ENCODE measurements around the gene ENDOV. TPM values are rescaled to one million over a fixed set of nuclear protein-coding genes. Genes with fewer than 3 reads are reported as not detected.
"Not testable (repeated sequence)": the region's sequence is repeated elsewhere in the genome, so short reads cannot be mapped to it uniquely, and the experiment has no call there.

Gene ENDOV
- total RNA-seq, 2 donors from 2014 or later = 8.3 to 17.5 TPM

DNA sequence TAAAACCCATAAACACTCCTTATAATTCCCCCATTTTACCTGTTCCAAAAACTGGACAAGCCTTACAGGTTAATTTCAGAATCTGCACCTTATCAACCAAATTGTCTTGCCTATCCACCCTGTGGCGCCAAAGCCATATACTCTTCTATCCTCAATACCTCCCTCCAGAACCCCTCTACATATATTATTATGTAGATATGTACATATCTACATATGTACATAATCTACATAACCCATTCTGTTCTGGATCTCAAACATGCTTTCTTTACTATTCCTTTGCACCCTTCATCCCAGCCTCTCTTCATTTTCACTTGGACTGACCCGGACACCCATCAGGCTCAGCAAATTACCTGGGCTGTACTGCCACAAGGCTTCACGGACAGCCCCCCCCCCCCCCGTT lies 12.0 kb upstream of the ENDOV start:
- intact Hi-C loops (cut with DNase I) = no loop called here
- Histone ChIP-seq H3K9me3 (no peaks in the 10 kb centered on the region), H3K4me1 (no peaks in the 10 kb centered on the region), H3K27me3 (no peaks in the 10 kb centered on the region), H3K36me3 (replicated peaks in 1 of 2; ENCODE audit: insufficient read depth in 1 of 2, low read depth in 2 of 2) (no peaks in the 10 kb centered on the region), H3K27ac (no peak overlapping the region), H3K4me3 (no peak overlapping the region)
- no peak for ATAC-seq
- TF ChIP-seq POLR2A (IDR thresholded peaks at IDR 0.05) (no peak), CTCF (IDR thresholded peaks at IDR 0.05) (no peak)
- no peak for DNase-seq
- 93 to 97% methylated on average over 4 of the region's 4 CpGs for WGBS, 2 donors

DNA sequence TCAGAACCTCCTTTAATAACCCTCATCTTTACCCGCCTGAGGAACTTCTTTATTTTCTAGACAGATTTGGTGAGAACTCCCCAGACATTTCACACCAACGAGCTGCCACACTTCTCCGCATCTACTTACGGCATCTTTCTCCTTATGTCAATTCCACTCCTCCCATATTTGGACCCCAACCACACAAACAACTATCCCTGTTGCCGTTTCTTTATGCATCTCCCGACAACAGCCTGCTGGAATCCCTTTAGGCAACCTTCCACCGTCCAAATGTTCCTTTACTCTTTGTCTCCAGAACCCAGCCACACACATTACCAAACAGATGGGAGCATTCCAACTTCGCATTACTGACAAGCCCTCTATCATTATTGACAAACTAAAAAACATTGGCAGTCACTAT lies 8.8 kb upstream of the ENDOV start:
- intact Hi-C loops (cut with DNase I) = no loop called here
- Histone ChIP-seq H3K4me1 (peaks cover 7% of the 10 kb centered on the region), H3K27me3 (no peaks in the 10 kb centered on the region), H3K36me3 (replicated peaks in 1 of 2; ENCODE audit: insufficient read depth in 1 of 2, low read depth in 2 of 2) (no peaks in the 10 kb centered on the region), H3K27ac (no peak overlapping the region), H3K9me3 (no peaks in the 10 kb centered on the region), H3K4me3 (no peak overlapping the region)
- no peak for TF ChIP-seq POLR2A (IDR thresholded peaks at IDR 0.05)
- no peak for TF ChIP-seq CTCF (IDR thresholded peaks at IDR 0.05)
- DNase-seq = no peak
- ATAC-seq = no peak
- WGBS, 2 donors = 86% methylated on average over 8 of the region's 8 CpGs

- H3K36me3 ChIP-seq (replicated peaks in 1 of 2; ENCODE audit: insufficient read depth in 1 of 2, low read depth in 2 of 2); H3K9me3 ChIP-seq; H3K27ac ChIP-seq; intact Hi-C loops (cut with DNase I); ATAC-seq; H3K27me3 ChIP-seq; H3K4me3 ChIP-seq; H3K4me1 ChIP-seq: not testable (repeated sequence)
- DNase-seq = peak in 2 of 4 donors; percentile 13 to 27
- 58 to 85% methylated on average over 5 of the region's 5 CpGs for WGBS, 2 donors
Observed at GRCh38 chr17:80407917-80408316, 7.0 kb upstream of the ENDOV start.

- ATAC-seq = no peak
- DNase-seq = peak; percentile 32 to 66 (median 45)
- Histone ChIP-seq H3K27ac (no peak overlapping the region), H3K4me1 (peaks cover 14% of the 10 kb centered on the region), H3K9me3 (no peaks in the 10 kb centered on the region), H3K4me3 (no peak overlapping the region), H3K27me3 (no peaks in the 10 kb centered on the region), H3K36me3 (replicated peaks in 1 of 2; ENCODE audit: insufficient read depth in 1 of 2, low read depth in 2 of 2) (no peaks in the 10 kb centered on the region)
- no peak for TF ChIP-seq POLR2A (IDR thresholded peaks at IDR 0.05)
- TF ChIP-seq CTCF (IDR thresholded peaks at IDR 0.05) = no peak
- intact Hi-C loops (cut with DNase I) = no loop called here
- WGBS, 2 donors = 2% methylated on average over 6 of the region's 6 CpGs
Observed at GRCh38 chr17:80408872-80409271, 6.1 kb upstream of the ENDOV start.

GRCh38 chr17:80409626-80410025 lies 5.3 kb upstream of the ENDOV start:
- ATAC-seq = no peak

GRCh38 chr17:80410441-80411087 lies 4.4 kb upstream of the ENDOV start:
- H3K27ac ChIP-seq; intact Hi-C loops (cut with DNase I); DNase-seq; H3K36me3 ChIP-seq (replicated peaks in 1 of 2; ENCODE audit: insufficient read depth in 1 of 2, low read depth in 2 of 2); H3K27me3 ChIP-seq; H3K4me3 ChIP-seq; H3K9me3 ChIP-seq; ATAC-seq: not testable (repeated sequence)
- 67 to 68% methylated on average over 11 to 16 of the region's 16 CpGs for WGBS, 2 donors
- H3K4me1 ChIP-seq = peaks cover 23% of the 10 kb centered on the region

More at GRCh38 chr17:80409626-80410025, 5.3 kb upstream of the ENDOV start:
- TF ChIP-seq CTCF (IDR thresholded peaks at IDR 0.05) (no peak), POLR2A (IDR thresholded peaks at IDR 0.05) (no peak)
- no peak overlapping the region for H3K27ac ChIP-seq
- H3K27me3 ChIP-seq = no peaks in the 10 kb centered on the region
- intact Hi-C loops (cut with DNase I) = no loop called here
- no peak overlapping the region for H3K4me3 ChIP-seq
- WGBS, 2 donors = 85 to 88% methylated on average over 12 to 13 of the region's 13 CpGs
- no peaks in the 10 kb centered on the region for H3K9me3 ChIP-seq
- no peaks in the 10 kb centered on the region for H3K36me3 ChIP-seq (replicated peaks in 1 of 2; ENCODE audit: insufficient read depth in 1 of 2, low read depth in 2 of 2)
- DNase-seq = no peak
- peaks cover 21% of the 10 kb centered on the region for H3K4me1 ChIP-seq

Data from body of pancreas (tissue), 4 donors.